GM19238 (cell line): ENCODE results near the gene DEFB114.

Source experiments
- DNase-seq: peaks from one replicate; pipeline ENCODE4 v3.0.0; 2011; ENCODE audit warnings: low spot score; ENCODE audit not compliant: insufficient read length

Gene DEFB114

DNA sequence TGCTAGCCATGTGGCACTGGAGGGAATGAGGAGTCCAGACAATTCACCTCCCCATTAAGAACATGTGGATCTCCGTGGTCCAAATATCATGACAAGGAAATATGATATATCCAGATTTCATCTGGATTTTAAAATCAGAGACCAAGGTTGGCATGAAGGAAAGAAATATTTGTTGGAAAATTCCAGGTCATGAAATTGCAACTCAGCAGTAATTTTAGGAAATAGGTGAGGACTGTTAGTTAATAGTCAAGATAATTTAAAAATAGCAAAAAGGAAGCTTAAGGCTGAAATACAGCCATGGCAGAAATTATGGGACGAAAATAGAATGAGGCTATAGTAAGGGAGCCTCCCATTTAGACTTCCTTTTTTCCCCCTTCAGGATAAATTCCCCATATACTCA lies 26.9 kb downstream of the DEFB114 start:
- no peak for DNase-seq

DNA sequence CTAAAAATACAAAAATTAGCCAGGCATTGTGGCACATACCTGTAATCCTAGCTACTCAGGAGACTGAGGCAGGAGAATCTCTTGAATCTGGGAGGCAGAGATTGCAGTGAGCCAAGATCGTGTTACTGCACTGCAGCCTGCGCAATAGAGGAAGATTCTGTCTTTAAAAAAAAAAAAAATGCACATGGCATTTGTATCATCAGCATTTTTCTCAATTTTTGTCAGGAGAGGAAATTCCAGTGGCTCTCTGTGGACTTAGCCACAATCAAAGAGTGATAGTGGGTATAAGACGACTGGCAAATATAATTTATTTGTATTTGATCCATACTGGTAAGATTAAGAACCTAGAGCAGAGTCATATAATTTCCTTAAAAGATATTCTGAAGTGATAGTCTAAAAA lies 28.6 kb downstream of the DEFB114 start:
- no peak for DNase-seq

DNA sequence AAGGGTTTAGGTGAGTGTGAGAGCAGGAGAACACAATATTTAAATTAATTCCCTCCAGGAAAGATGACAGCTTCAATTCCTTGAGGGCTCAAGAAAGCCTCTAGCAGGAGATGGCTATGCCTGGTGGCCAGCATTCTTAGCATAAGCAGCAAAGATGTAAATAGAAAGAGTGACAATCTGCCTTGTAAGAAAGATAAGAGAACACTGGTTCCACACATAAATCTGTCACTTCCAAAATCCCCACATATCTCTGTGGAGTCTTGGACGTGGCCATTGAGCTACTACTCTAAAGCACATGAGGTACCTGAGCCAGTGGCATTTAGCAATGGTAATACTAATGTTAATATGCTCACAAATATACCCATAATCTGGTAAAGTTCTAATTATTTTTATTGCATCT lies 29.2 kb downstream of the DEFB114 start:
- no peak for DNase-seq

DNA sequence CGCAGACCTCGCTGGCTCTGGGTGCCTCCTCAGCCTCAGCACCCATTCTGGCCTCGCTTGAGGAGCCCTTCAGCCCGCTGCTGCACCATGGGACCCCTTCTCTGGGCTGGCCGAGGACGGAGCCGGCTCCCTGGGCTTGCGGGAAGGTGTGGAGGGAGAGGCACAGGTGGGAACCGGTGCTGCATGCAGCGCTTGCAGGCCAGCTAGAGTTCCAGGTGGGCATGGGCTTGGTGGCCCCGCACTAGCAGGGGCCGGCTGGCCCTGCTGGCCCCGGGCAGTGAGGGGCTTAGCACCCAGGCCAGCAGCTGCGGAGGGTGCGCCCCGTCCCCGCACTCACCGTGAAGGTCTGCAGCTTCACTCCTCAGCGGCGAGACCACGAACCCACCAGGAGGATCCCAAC lies 30.4 kb downstream of the DEFB114 start:
- DNase-seq, result no peak

DNA sequence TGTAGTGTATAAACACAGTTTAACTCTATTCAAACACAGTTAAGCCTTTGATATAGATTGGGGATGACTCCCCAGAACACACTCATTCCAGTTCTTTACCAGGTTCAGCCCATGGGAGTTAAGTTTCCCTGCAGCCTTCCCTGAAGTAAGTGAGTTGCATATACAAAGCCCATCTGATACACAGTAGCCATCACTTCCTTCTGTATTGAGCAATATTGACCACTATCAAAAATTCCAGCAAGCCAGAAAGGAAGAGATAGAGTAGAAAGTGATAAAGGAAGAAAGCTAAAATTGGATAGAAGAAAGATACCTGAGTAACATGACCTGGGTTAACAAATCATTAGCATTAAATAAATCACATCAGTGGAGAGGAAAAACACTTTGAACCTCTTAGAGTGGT lies 34.6 kb downstream of the DEFB114 start:
- DNase-seq, result no peak

DNA sequence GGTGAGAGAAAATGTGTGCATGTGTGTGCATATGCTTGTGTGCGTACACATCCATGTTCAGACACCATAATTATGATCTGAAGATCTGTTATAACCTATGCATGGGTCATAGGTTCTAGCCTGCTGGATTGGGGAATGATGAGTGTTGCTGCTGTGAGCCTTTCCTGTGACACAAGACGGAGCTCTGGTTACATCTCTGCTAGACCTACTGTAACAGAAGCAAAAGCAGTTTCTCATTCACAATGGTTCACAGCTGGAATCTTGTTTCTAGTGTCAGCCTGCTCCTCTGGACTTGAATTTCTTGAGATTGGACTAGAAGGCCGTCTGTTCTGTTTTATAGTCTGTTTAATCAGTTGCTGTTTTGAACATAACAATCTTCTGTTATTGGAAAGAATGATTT lies 40.1 kb downstream of the DEFB114 start:
- DNase-seq, result no peak

DNA sequence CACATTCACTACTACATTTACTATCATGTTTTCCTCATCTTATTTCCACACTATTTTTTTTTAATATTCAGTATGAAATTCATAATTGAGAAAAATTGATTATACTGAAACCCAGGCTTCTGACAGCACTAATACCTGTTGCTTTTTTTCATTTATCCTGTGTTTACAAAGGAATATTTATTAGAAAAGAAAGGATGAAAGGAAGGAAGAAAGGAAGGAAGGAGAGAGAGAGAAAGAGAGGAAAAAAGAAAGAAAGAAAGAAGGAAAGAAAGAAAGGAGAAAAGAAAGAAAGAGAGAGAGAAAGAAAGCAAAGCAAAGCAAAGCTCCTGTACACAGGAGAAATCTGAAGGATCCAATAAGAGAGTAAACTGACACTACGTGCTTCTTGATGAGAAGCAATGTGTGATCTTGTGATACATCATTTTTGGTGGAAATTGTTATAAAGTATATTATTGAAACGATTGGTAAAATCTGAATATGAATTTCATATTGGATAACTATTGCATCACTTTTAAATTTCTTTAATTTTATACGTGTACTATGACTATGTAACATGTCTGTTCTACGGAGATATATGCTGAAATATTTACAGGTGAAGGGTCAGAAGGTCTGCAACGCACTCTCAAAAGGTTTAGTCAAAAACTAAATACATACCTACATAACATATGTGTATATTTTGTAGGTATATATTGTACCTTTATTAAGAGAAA lies 43.9 kb downstream of the DEFB114 start:
- no peak for DNase-seq

DNA sequence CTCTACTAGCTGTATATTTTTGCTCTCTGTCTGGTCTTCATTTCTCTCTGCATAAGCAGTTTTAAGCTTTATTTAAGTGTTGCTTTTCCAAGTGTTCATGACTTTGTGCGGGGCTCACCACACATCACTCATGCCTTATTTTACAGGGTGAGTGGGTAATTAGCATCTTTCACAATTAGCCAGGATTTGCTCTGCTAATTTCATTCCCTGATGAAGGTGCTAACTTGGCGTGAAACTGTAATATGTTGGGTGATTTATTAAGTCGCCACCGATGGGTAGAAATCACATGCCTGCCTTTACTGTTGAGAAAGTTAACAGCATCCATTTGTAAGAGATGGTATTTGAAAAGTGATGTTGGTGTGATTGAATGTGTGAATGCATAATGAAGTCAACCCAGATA lies 44.7 kb downstream of the DEFB114 start:
- no peak for DNase-seq

DNA sequence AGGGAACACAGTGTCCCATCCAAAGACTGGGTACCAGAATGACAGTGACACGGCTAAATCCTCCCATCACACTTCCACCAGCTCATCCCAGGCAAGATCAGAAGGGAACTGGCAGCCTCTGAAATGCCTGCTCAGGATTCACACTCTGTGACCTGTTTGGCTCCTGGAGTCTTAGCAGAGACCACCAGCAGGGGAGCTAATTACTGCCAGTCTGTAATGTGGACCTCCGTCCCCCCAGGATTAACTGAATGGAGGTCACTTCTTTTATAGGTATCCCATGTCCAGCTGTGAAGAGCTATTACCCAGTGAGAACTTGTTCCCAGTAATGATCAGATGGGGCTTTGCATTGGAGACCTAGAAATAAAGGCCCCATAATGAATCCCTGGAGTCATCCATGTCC lies 45.2 kb downstream of the DEFB114 start:
- no peak for DNase-seq

DNA sequence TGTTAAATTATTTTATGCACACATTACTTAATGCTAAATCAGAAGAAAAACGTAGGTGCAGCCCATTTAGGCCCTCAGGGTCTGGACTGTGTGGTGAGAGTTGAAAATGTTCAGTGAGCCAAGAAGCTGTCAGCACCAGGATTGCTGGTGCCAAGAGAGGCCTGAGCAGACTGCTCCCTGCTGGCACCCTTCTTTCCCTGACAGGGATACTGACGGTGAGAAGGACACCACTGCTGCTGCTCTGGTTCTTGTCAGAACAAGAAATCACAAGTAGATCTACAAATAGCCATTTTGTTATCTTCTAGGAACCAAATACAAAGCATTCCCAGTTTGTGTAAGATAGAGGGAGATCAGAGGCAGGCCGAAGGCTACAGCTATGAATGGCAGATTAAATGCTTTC lies 48.9 kb downstream of the DEFB114 start:
- no peak for DNase-seq

DNA sequence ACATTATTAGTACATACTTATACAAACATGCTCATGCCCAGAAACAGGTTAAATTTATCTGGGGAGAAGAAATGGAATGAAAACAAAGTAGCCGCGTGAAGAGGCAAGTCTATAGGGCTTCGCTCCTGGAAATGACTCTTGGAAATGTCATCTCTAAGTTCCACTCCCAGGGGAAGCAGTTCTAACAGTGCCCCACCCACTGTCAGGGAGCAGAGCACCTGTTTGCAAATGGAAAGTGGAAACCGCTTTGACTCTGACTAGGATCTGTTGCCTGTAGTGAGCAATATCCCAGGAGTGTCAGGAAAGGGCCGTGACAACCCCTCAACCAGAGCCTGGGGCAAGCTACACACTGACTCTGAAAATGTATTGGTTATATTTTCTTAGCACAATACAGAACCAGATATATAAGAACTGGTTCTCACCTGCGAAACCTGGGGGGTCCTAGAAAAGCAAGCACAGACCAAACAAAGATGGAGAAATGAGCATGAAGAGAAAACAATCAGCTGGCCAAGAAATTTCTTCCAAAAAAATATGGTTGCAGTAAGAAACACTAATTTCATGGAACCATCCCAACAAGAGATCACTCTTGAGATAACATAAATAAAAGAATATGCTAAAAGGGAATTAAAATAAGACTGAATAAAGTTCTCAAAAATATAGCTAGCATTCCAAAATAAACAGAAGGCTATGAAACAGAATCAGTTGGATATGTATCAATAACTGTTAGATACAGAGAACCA lies 50.2 kb downstream of the DEFB114 start:
- no peak for DNase-seq

DNA sequence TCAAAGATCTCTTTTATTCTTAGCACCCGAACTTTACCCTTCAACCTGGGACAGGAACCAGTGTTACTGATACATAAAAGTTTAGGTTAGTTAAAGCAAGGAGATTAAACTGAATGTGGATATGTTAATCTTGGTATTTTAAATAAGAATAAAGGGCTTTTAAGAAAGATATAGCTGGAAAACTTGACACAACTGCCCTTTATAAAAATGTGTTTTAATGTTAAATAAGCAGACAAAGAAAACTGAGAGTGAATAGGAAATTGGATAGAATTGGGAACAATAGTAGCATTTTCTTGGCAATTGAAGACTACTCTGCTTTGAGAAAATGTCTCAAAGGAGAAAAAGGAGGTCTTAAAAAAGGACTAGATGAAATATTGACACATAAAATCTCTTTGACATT lies 51.8 kb downstream of the DEFB114 start:
- no peak for DNase-seq

DNA sequence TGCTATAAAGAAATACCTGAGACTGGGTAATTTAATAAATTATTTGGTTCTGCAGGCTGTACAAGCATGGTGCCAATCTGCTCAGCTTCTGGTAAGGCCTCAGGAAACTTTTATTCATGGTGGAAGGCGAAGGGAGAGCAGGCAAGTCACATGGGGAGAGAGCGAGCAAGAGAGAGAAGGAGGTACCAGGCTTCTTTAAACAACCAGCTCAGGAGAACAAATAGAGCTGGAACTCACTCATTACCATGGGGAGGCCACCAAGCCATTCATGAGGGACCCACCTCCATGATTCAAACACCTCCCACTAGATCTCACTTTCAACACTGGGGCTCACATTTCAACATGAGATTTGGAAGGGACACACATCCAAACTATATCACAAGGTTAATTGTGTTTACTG lies 52.7 kb downstream of the DEFB114 start:
- DNase-seq, result no peak
